Right atrium auricular region (tissue), 2 donors: Measurements from ENCODE around the gene SLC2A13. TPM values are rescaled to one million over a fixed set of nuclear protein-coding genes. Genes with fewer than 3 reads are reported as not detected.

Experiments
- DNase-seq: peaks from one replicate; pipeline ENCODE4 v3.0.0-alpha.2; 2019; ENCODE audit warnings: low spot score
- H3K27ac ChIP-seq, 2 donors: fragments of 200-600 bp; sonication (generic); 1 replicate in 1 of 2; 2 replicates in 1 of 2; pipeline ENCODE4 v1.5.1; 2016 to 2019
- H3K27me3 ChIP-seq, 2 donors: fragments of 200-600 bp; sonication (generic); one replicate each; pipeline versions ENCODE4 v1.5.1 to v1.6.0; 2017 to 2019
- H3K36me3 ChIP-seq: fragments of 200-600 bp; sonication (generic); one replicate; pipeline ENCODE4 v1.5.1; 2016
- H3K4me1 ChIP-seq, 2 donors: fragments of 200-600 bp; sonication (generic); one replicate each; pipeline versions ENCODE4 v1.5.1 to v1.6.0; 2017 to 2019
- H3K4me3 ChIP-seq, 2 donors: fragments of 200-600 bp; sonication (generic); 1 replicate in 1 of 2; 2 replicates in 1 of 2; pipeline ENCODE4 v1.5.1; 2017 to 2019; ENCODE audit warnings: mild to moderate bottlenecking in 1 of 2, moderate library complexity in 1 of 2
- H3K9me3 ChIP-seq, 2 donors: fragments of 200-600 bp; sonication (generic); one replicate each; pipeline ENCODE4 v1.5.1; 2019
- CTCF ChIP-seq, 2 donors: fragments of 200-600 bp; sonication (generic); IDR thresholded peaks; one replicate each; pipeline ENCODE4 v1.5.1; 2019; ENCODE audit warnings: antibody characterized with exemption in 2 of 2
- total RNA-seq, 2 donors: library from RNA; depleted of rRNA; stranded (reverse); fragments of >200 nt; gene quantifications; one replicate each; pipeline ENCODE4 v1.1.0, GENCODE V29; 2016

The SLC2A13 gene
- total RNA-seq, 2 donors from 2014 or later = 8.8 to 14.6 TPM

- Histone ChIP-seq H3K4me3 (no peak overlapping the region), H3K36me3 (no peaks in the 10 kb centered on the region), H3K4me1 (no peaks in the 10 kb centered on the region), H3K9me3 (no peaks in the 10 kb centered on the region), H3K27me3 (no peaks in the 10 kb centered on the region), H3K27ac (no peak overlapping the region)
- no peak for TF ChIP-seq CTCF (IDR thresholded peaks at IDR 0.05)
- no peak for DNase-seq
These were observed 301.4 kb downstream of the SLC2A13 start for GRCh38 chr12:39804479-39804878.

- TF ChIP-seq CTCF (IDR thresholded peaks at IDR 0.05) = no peak
- DNase-seq = no peak
- Histone ChIP-seq H3K4me1 (no peaks in the 10 kb centered on the region), H3K36me3 (no peaks in the 10 kb centered on the region), H3K27ac (no peak overlapping the region), H3K9me3 (no peaks in the 10 kb centered on the region), H3K27me3 (no peaks in the 10 kb centered on the region), H3K4me3 (no peak overlapping the region)
These were observed 302.7 kb downstream of the SLC2A13 start for GRCh38 chr12:39803151-39803550.

GRCh38 chr12:39798977-39799376, 306.9 kb downstream of the SLC2A13 start:
- H3K9me3 ChIP-seq = no peaks in the 10 kb centered on the region
- H3K27me3 ChIP-seq = no peaks in the 10 kb centered on the region
- H3K4me3 ChIP-seq = no peak overlapping the region
- no peak for TF ChIP-seq CTCF (IDR thresholded peaks at IDR 0.05)
- DNase-seq = no peak
- no peaks in the 10 kb centered on the region for H3K36me3 ChIP-seq
- H3K27ac ChIP-seq = no peak overlapping the region
- H3K4me1 ChIP-seq = no peaks in the 10 kb centered on the region

DNA sequence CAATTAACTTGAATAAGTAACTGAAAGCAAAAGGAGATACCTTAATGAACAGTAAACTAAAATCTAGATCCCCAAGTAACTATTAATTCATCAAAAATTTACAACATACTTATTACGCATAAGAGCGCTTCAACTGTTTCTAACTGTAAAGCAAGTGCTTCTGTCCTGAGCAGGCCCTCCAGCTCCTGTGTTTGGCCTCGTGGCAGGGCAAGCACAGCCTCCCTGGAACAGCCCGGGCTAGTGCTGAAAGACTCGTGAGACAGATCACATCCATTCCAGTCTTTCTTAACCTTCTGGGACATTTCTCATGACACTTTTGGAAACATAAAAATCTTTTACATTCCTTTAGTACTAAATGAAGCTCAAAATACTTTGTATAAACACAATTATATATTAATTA, 307.5 kb downstream of the SLC2A13 start:
- Histone ChIP-seq H3K36me3 (no peaks in the 10 kb centered on the region), H3K27me3 (no peaks in the 10 kb centered on the region), H3K4me3 (no peak overlapping the region), H3K4me1 (no peaks in the 10 kb centered on the region), H3K27ac (no peak overlapping the region), H3K9me3 (no peaks in the 10 kb centered on the region)
- TF ChIP-seq CTCF (IDR thresholded peaks at IDR 0.05) = no peak
- no peak for DNase-seq

- no peaks in the 10 kb centered on the region for H3K4me1 ChIP-seq
- TF ChIP-seq CTCF (IDR thresholded peaks at IDR 0.05) = no peak
- H3K36me3 ChIP-seq = no peaks in the 10 kb centered on the region
- H3K27ac ChIP-seq = no peak overlapping the region
- H3K27me3 ChIP-seq = no peaks in the 10 kb centered on the region
- H3K4me3 ChIP-seq = no peak overlapping the region
- DNase-seq = no peak
- no peaks in the 10 kb centered on the region for H3K9me3 ChIP-seq
These were observed 310.4 kb downstream of the SLC2A13 start for GRCh38 chr12:39795481-39795880.

DNA sequence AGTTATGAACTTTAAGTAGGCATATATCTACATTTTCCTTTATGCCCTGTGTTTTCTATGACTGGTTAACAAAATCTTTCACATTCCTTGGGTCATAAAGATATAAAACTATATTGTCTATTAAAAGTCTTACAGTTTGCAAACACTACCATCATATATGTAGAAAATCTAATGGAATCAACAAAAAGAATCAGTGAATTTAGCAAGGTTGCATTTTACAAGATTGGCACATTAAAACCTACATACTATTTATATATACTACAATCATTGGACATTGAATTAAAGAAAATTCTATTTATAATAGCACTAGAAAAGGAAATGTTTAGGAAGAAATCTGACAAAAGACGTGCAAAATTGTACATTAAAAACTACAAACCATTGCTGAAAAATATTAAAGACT, 312.9 kb downstream of the SLC2A13 start:
- Histone ChIP-seq H3K9me3 (no peaks in the 10 kb centered on the region), H3K36me3 (no peaks in the 10 kb centered on the region), H3K27me3 (no peaks in the 10 kb centered on the region), H3K4me3 (no peak overlapping the region), H3K4me1 (no peaks in the 10 kb centered on the region), H3K27ac (no peak overlapping the region)
- DNase-seq = no peak
- no peak for TF ChIP-seq CTCF (IDR thresholded peaks at IDR 0.05)
